B cell (primary cell): ENCODE data around the gene MCF2L. TPM values are rescaled to one million over a fixed set of nuclear protein-coding genes. Genes with fewer than 3 reads are reported as not detected.

Experiments
- ATAC-seq: fragments of 200-7000 bp; cut with Tn5 transposase; one replicate; pipeline ENCODE4 v1.10.0; 2021; ENCODE audit warnings: low read depth, mild to moderate bottlenecking, moderate number of reproducible peaks, moderate library complexity
- CTCF ChIA-PET: fragments of 350-600 bp; sonication (Branson Sonifier 250); formaldehyde crosslinking; loops from one replicate; lab custom pipeline; 2021; ENCODE audit warnings: antibody characterized with exemption, inconsistent platforms; lab: Charles Lee
- POLR2A ChIA-PET: fragments of 350-600 bp; sonication (Branson Sonifier 250); formaldehyde crosslinking; loops from one replicate; lab custom pipeline; 2021; ENCODE audit warnings: antibody characterized with exemption; lab: Charles Lee
- DNase-seq: peaks from one replicate; pipeline ENCODE4 v3.0.0; 2013
- H2AFZ ChIP-seq: 2 replicates; pipeline ENCODE4 v1.6.1; 2012; ENCODE audit warnings: mild to moderate bottlenecking, low read depth, low read length; ENCODE audit not compliant: insufficient read depth, poor library complexity, severe bottlenecking
- H3K27ac ChIP-seq, 2 donors: 1 replicate in 1 of 2; 2 replicates in 1 of 2; pipeline ENCODE4 v1.5.1; 2012 to 2013; ENCODE audit warnings: low read length in 2 of 2, mild to moderate bottlenecking in 2 of 2, moderate library complexity in 1 of 2
- H3K27me3 ChIP-seq, 4 experiments: fragments of 200-600 bp in 1 of 4; sonication (generic) in 1 of 4; replicated peaks in 1 of 4; 1 replicate in 2 of 4; 2 replicates in 2 of 4; pipeline versions ENCODE4 v1.6.1 to v1.7.0; 2013 to 2016; ENCODE audit warnings: low read length in 3 of 4, mild to moderate bottlenecking in 2 of 4, mixed read lengths in 1 of 4, moderate library complexity in 1 of 4; ENCODE audit not compliant: insufficient read depth in 4 of 4, control insufficient read depth in 3 of 4; ENCODE audit errors: control extremely low read depth in 1 of 4
- H3K36me3 ChIP-seq, 2 experiments: replicated peaks in 1 of 2; 1 replicate in 1 of 2; 2 replicates in 1 of 2; pipeline versions ENCODE4 v1.6.1 to v1.7.1; 2013; ENCODE audit warnings: low read length in 1 of 2; ENCODE audit not compliant: insufficient read depth in 2 of 2, control insufficient read depth in 1 of 2; ENCODE audit errors: control extremely low read depth in 1 of 2, extremely low read depth in 1 of 2
- H3K4me1 ChIP-seq, 2 donors: fragments of 200-600 bp in 1 of 2; sonication (generic) in 1 of 2; 1 replicate in 1 of 2; 2 replicates in 1 of 2; pipeline versions ENCODE4 v1.5.1 to v1.6.1; 2013 to 2017; ENCODE audit warnings: low read length in 2 of 2; ENCODE audit not compliant: control insufficient read depth in 2 of 2, insufficient read depth in 2 of 2
- H3K4me2 ChIP-seq: replicated peaks from 2 replicates; pipeline ENCODE3; 2012; ENCODE audit warnings: mild to moderate bottlenecking, low read depth, low read length; ENCODE audit not compliant: poor library complexity, severe bottlenecking
- H3K4me3 ChIP-seq, 5 experiments: fragments of 200-600 bp in 1 of 5; sonication (generic) in 1 of 5; 1 replicate in 3 of 5; 2 replicates in 2 of 5; pipeline versions ENCODE4 v1.5.1 to v1.7.0; 2011 to 2016; ENCODE audit warnings: low read length in 4 of 5, mild to moderate bottlenecking in 4 of 5, low read depth in 2 of 5, control low read depth in 1 of 5, moderate library complexity in 1 of 5; ENCODE audit not compliant: insufficient read depth in 1 of 5; ENCODE audit errors: control extremely low read depth in 1 of 5, extremely low read depth in 1 of 5
- H3K79me2 ChIP-seq: fragments of 200-600 bp; sonication (generic); one replicate; pipeline ENCODE4 v1.6.0; 2016; ENCODE audit warnings: low read length; ENCODE audit not compliant: control insufficient read depth, insufficient read depth
- H3K9ac ChIP-seq: fragments of 200-600 bp; sonication (generic); 2 replicates; pipeline ENCODE4 v1.6.1; 2017; ENCODE audit warnings: mild to moderate bottlenecking, low read length, moderate library complexity
- H3K9me3 ChIP-seq, 3 donors: one replicate each; pipeline versions ENCODE4 v1.6.1 to v1.7.1; 2013; ENCODE audit warnings: low read length in 2 of 3; ENCODE audit not compliant: control insufficient read depth in 2 of 3, insufficient read depth in 1 of 3; ENCODE audit errors: control extremely low read depth in 1 of 3
- H4K20me1 ChIP-seq: 2 replicates; pipeline ENCODE4 v1.6.0; 2012; ENCODE audit warnings: mild to moderate bottlenecking, low read length; ENCODE audit not compliant: insufficient read depth, control insufficient read depth, poor library complexity, severe bottlenecking
- H3K27ac Mint-ChIP-seq: one replicate; pipeline ENCODE4 v1.8.0; 2021; ENCODE audit warnings: mixed read lengths
- H3K27me3 Mint-ChIP-seq: one replicate; pipeline ENCODE4 v1.8.0; 2021; ENCODE audit warnings: mixed read lengths
- H3K4me1 Mint-ChIP-seq: one replicate; pipeline ENCODE4 v1.8.0; 2021; ENCODE audit warnings: mixed read lengths
- H3K4me3 Mint-ChIP-seq: one replicate; pipeline ENCODE4 v1.8.0; 2021; ENCODE audit warnings: mixed read lengths
- H3K9me3 Mint-ChIP-seq: one replicate; pipeline ENCODE4 v1.8.0; 2022; ENCODE audit warnings: mixed read lengths; ENCODE audit not compliant: insufficient read depth
- EZH2 ChIP-seq: IDR thresholded peaks from 2 replicates; pipeline ENCODE4 v1.6.1; 2012; ENCODE audit warnings: borderline replicate concordance, low read depth, mild to moderate bottlenecking, moderate library complexity, low read length; ENCODE audit not compliant: insufficient read depth, poor library complexity, severe bottlenecking
- WGBS: methylation state at CpG from one replicate; pipeline ENCODE4 v1.1.5; 2013; ENCODE audit warnings: missing lambda C conversion rate; ENCODE audit not compliant: insufficient coverage; 5-methylcytosine and 5-hydroxymethylcytosine counted together
- intact Hi-C: fragments of 100-400 bp; cut with micrococcal nuclease; formaldehyde crosslinking; loops from one replicate; pipeline ENCODE4 v1.10.0; 2022
- polyA plus RNA-seq: library from polyadenylated mRNA; depleted of rRNA; stranded (reverse); fragments of >200 nt; gene quantifications from 2 replicates; pipeline ENCODE4 v1.2.3, GENCODE V29; 2012
- total RNA-seq, 2 donors: library from RNA; stranded (reverse); fragments of 120-200 nt in 1 of 2; gene quantifications; 1 replicate in 1 of 2; 2 replicates in 1 of 2; pipeline versions ENCODE4 v1.2.3 to v1.2.4, GENCODE V29; 2013 to 2022
- TF ChIP-seq, protein P1 (sequence below): fragments of 200-600 bp; IDR thresholded peaks from one replicate; pipeline ENCODE4 v1.8.0; 2022; ENCODE audit warnings: antibody characterized with exemption, mild to moderate bottlenecking

The MCF2L gene
- total and polyA plus RNA-seq, 2 donors (not counting 1 experiment from before 2014, with no cell fraction given), result 3.7 to 8.2 TPM

DNA sequence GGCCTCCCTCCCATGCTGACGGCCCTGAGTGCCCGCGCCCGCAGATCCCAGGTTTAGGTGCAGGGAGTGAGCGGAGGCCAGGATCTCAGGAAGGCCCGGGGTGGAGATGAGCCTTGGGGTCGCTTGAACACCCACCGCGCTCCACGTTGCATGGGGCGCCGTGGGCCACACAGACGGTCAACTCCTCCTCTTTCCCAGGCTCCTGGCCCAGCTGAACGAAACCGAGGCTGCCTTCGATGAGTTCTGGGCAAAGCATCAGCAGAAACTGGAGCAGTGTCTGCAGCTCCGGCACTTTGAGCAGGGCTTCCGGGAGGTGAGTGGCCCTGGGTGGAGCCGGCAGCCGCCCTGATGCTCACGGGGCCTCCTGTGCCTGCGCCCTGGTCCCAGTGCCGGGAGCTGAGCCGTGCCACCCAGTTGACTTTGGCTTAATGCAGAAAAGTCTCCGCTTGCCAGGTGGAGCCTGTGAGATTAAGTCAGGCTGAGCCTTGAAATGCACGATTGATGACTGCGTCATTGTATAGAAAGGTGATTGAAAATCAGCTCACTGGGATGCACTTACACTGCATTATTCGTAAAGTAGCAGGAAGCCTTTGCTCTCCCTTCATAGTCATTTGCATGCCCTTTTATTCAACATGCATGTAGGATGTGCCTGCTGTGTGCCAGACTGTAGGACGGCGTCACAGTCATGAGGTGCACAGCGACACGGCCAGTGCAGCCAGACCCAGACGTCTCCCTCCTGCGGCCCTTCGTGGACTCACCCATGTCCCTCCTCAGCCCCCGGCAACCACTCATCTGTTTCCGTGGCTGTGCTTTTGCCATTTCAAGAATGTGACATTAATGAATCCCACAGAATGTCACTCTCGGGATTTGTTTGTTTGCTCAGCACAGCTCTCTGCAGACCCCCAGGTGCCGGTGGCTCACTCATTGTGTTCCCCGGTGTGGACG lies 101.1 kb downstream of the MCF2L start:
- no peak for TF ChIP-seq EZH2
- TF ChIP-seq, protein P1, sequence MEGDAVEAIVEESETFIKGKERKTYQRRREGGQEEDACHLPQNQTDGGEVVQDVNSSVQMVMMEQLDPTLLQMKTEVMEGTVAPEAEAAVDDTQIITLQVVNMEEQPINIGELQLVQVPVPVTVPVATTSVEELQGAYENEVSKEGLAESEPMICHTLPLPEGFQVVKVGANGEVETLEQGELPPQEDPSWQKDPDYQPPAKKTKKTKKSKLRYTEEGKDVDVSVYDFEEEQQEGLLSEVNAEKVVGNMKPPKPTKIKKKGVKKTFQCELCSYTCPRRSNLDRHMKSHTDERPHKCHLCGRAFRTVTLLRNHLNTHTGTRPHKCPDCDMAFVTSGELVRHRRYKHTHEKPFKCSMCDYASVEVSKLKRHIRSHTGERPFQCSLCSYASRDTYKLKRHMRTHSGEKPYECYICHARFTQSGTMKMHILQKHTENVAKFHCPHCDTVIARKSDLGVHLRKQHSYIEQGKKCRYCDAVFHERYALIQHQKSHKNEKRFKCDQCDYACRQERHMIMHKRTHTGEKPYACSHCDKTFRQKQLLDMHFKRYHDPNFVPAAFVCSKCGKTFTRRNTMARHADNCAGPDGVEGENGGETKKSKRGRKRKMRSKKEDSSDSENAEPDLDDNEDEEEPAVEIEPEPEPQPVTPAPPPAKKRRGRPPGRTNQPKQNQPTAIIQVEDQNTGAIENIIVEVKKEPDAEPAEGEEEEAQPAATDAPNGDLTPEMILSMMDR, result no peak
- Mint-ChIP-seq H3K9me3 (no peaks in the 10 kb centered on the region), H3K27me3 (no peaks in the 10 kb centered on the region), H3K27ac (no peak overlapping the region), H3K4me3 (no peak overlapping the region), H3K4me1 (no peaks in the 10 kb centered on the region)
- DNase-seq (no peak), ATAC-seq (no peak)
- POLR2A ChIA-PET, result no interaction called here
- Histone ChIP-seq H3K4me3 (no peak overlapping the region), H3K27me3 (no peaks in the 10 kb centered on the region), H4K20me1 (no peaks in the 10 kb centered on the region), H3K9me3 (no peaks in the 10 kb centered on the region), H2AFZ (no peak overlapping the region), H3K79me2 (no peaks in the 10 kb centered on the region), H3K9ac (no peak overlapping the region), H3K36me3 (no peaks in the 10 kb centered on the region), H3K27ac (no peak overlapping the region), H3K4me1 (no peaks in the 10 kb centered on the region), H3K4me2 (no peak overlapping the region)
- intact Hi-C loops, result no loop called here
- WGBS, result 97% methylated on average over 41 of the region's 41 CpGs
- CTCF ChIA-PET, result no interaction called here

DNA sequence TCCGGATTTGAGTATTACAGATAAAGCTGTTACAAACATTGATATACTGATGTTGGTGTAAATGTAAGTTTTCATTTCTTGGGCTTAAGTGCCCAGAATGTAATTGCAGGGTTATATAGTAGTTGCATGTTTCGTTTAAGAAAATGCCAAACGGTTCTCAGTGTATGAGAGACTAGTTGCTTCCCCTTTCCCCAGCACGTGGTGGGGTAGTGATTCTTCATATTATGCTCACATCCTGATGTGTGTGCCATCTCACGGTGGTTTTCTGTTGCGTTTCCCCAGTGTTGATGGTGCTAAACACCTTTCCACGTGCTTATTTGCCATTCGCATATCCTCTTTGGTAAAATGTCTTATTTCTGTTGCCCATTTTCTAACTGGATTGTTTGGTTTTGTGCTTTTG lies 101.8 kb downstream of the MCF2L start:
- H3K36me3 ChIP-seq, result no peaks in the 10 kb centered on the region
- ChIA-PET POLR2A (no interaction called here), CTCF (no interaction called here)
- no peak overlapping the region for H3K9ac ChIP-seq
- 90% methylated on average over 4 of the region's 8 CpGs for WGBS
- H3K79me2 ChIP-seq, result no peaks in the 10 kb centered on the region
- ATAC-seq, result no peak
- no peak overlapping the region for H3K4me3 ChIP-seq
- no peaks in the 10 kb centered on the region for H3K4me1 ChIP-seq
- DNase-seq, result no peak
- no peaks in the 10 kb centered on the region for H4K20me1 ChIP-seq
- Mint-ChIP-seq H3K9me3 (no peaks in the 10 kb centered on the region), H3K4me3 (no peak overlapping the region), H3K27me3 (no peaks in the 10 kb centered on the region), H3K4me1 (no peaks in the 10 kb centered on the region), H3K27ac (no peak overlapping the region)
- H3K27me3 ChIP-seq, result no peaks in the 10 kb centered on the region
- TF ChIP-seq EZH2, result no peak
- TF ChIP-seq, protein P1, result no peak
- peaks cover 0 to 3% (median 0%) of the 10 kb centered on the region in 3 donors for H3K9me3 ChIP-seq
- intact Hi-C loops, result no loop called here
- no peak overlapping the region for H3K27ac ChIP-seq
- H2AFZ ChIP-seq, result no peak overlapping the region
- H3K4me2 ChIP-seq, result no peak overlapping the region
